ENCODE results near the gene RNF144A.

DNA sequence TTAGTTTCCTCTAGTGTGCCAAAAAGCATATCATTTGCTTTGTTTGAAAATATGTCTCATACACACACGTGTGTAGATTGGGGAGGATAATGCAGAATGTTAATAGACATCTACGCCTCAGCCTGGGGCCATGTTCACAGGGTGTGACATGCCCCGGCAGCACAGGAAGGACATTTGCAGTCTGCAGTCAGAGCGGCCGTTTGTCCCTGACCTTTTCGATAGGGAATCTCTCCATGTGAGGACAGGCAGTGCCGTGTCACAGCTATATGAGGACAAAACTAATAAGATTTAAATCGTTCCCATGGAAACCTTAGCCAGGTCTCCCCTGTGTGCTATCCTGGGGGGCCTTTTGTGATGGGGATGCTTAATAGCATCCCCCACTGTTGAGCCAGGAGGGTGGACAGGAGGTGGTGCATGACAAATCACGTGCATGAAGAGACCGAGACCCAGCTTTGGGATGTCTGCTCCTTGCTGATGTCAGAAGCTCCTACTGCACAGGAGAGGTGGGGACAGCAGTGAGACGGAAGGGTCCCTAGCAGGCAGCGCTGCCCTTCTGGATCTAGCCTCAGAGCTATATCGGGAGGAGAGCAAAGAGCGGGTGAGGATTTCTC lies 100.6 kb downstream of the RNF144A start:
- TF ChIP-seq, protein P1, sequence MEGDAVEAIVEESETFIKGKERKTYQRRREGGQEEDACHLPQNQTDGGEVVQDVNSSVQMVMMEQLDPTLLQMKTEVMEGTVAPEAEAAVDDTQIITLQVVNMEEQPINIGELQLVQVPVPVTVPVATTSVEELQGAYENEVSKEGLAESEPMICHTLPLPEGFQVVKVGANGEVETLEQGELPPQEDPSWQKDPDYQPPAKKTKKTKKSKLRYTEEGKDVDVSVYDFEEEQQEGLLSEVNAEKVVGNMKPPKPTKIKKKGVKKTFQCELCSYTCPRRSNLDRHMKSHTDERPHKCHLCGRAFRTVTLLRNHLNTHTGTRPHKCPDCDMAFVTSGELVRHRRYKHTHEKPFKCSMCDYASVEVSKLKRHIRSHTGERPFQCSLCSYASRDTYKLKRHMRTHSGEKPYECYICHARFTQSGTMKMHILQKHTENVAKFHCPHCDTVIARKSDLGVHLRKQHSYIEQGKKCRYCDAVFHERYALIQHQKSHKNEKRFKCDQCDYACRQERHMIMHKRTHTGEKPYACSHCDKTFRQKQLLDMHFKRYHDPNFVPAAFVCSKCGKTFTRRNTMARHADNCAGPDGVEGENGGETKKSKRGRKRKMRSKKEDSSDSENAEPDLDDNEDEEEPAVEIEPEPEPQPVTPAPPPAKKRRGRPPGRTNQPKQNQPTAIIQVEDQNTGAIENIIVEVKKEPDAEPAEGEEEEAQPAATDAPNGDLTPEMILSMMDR (IDR thresholded peaks at IDR 0.05; ENCODE audit: poor library complexity) = no peak
- TF ChIP-seq EZH2phosphoT487 (IDR thresholded peaks at IDR 0.05; ENCODE audit: low read depth, severe bottlenecking, unreplicated experiment) = no peak
